ENCODE results near the gene EVC2. TPM values are rescaled to one million over a fixed set of nuclear protein-coding genes. Genes with fewer than 3 reads are reported as not detected.

Gene EVC2
- total and polyA plus RNA-seq, 2 of the 4 experiments (the other 2 are of a cell fraction), result 2.7 to 5.9 TPM

GRCh38 chr4:5568336-5568735, 140.0 kb downstream of the EVC2 start:
- Histone ChIP-seq H3K23ac (ENCODE audit: low read depth, low read length) (no peak overlapping the region), H4K20me1 (ENCODE audit: insufficient read depth, low read length) (no peaks in the 10 kb centered on the region), H3K27me3 (ENCODE audit: control insufficient read depth, insufficient read depth, low read length) (no peaks in the 10 kb centered on the region), H4K8ac (ENCODE audit: low read depth in 2 of 2, low read length in 2 of 2) (no peak overlapping the region), H3K4me1 (ENCODE audit: control insufficient read depth, insufficient read depth, low read length) (no peaks in the 10 kb centered on the region), H2BK5ac (ENCODE audit: low read depth, low read length, poor library complexity, severe bottlenecking) (no peak overlapping the region), H2BK15ac (ENCODE audit: low read depth, low read length) (no peak overlapping the region), H4K5ac (ENCODE audit: low read depth, low read length) (no peak overlapping the region), H3K56ac (ENCODE audit: extremely low read depth, insufficient read depth, low read length) (no peak overlapping the region), H2AFZ (replicated peaks; ENCODE audit: low read length, poor library complexity) (no peak overlapping the region), H3K9ac (ENCODE audit: low read depth, low read length) (no peak overlapping the region), H3K9me1 (ENCODE audit: insufficient read depth, low read length) (peaks cover 10% of the 10 kb centered on the region; the same call in 1 of the 2 replicates), H2BK120ac (ENCODE audit: low read depth, low read length) (no peak overlapping the region), H2AK5ac (ENCODE audit: low read depth, low read length) (no peak overlapping the region), H3K4ac (ENCODE audit: low read depth, low read length) (no peak overlapping the region), H2BK20ac (ENCODE audit: low read depth, low read length) (no peak overlapping the region), H3K4me2 (ENCODE audit: low read depth, low read length) (no peak overlapping the region), H3K9me3 (ENCODE audit: control insufficient read depth, insufficient read depth, low read length) (no peaks in the 10 kb centered on the region), H3K14ac (replicated peaks; ENCODE audit: low read depth, low read length) (no peak overlapping the region), H4K91ac (ENCODE audit: insufficient read depth, low read depth, low read length) (no peak overlapping the region), H3K36me3 (ENCODE audit: control insufficient read depth, insufficient read depth, low read length) (peaks cover 27% of the 10 kb centered on the region), H3K4me3 (ENCODE audit: insufficient read depth, low read depth, low read length) (no peak overlapping the region), H2AK9ac (replicated peaks; ENCODE audit: low read depth, low read length, poor library complexity) (no peak overlapping the region), H3K18ac (ENCODE audit: low read depth, low read length) (no peak overlapping the region), H3K79me1 (ENCODE audit: low read depth in 1 of 2, low read length in 2 of 2) (no peaks in the 10 kb centered on the region), H3K27ac (ENCODE audit: insufficient read depth, low read length) (no peak overlapping the region)
- no peak for TF ChIP-seq CTCF (conservative IDR thresholded peaks at IDR 0.05; ENCODE audit: low read depth, low read length)
- TF ChIP-seq CHD1 (IDR thresholded peaks at IDR 0.05; ENCODE audit: low read depth, low read length), result no peak
- no peak for TF ChIP-seq MAFK (IDR thresholded peaks at IDR 0.05; ENCODE audit: low read depth, low read length)
- TF ChIP-seq, protein P1, sequence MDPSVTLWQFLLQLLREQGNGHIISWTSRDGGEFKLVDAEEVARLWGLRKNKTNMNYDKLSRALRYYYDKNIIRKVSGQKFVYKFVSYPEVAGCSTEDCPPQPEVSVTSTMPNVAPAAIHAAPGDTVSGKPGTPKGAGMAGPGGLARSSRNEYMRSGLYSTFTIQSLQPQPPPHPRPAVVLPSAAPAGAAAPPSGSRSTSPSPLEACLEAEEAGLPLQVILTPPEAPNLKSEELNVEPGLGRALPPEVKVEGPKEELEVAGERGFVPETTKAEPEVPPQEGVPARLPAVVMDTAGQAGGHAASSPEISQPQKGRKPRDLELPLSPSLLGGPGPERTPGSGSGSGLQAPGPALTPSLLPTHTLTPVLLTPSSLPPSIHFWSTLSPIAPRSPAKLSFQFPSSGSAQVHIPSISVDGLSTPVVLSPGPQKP (IDR thresholded peaks at IDR 0.05; ENCODE audit: borderline replicate concordance, low read depth, low read length), result no peak
- TF ChIP-seq BHLHE40 (IDR thresholded peaks at IDR 0.05; ENCODE audit: low read depth, low read length), result no peak
- TF ChIP-seq FOS (IDR thresholded peaks at IDR 0.05; ENCODE audit: low read depth, low read length), result no peak
- TF ChIP-seq POLR2A (IDR thresholded peaks at IDR 0.05; ENCODE audit: low read depth, low read length), result no peak
- no peak for DNase-seq
- no TSS peak for BruUV-seq (replicated peaks)
- ChIA-PET CTCF (no interaction called here), POLR2A (ENCODE audit: unreplicated experiment) (no interaction called here)
- intact Hi-C loops (cut with micrococcal nuclease) (no loop called here), in situ Hi-C loops (cut with MboI; ENCODE audit: low sequenced_read_pairs) (no loop called here), dilution Hi-C loops (cut with HindIII; ENCODE audit: low sequenced_read_pairs, unreplicated experiment) (no loop called here)
- WGBS, 2 experiments (ENCODE audit: extremely low coverage in 2 of 2, insufficient read length in 1 of 2), result 94% methylated on average over 13 of the region's 20 CpGs; no CpG with 5 or more reads in 1 of the 2 experiments
- no peak for ATAC-seq (ENCODE audit: low read depth)

Data from IMR-90 (cell line).